Thoracic aorta (tissue), 2 donors: ENCODE results near the gene APC2. TPM values are rescaled to one million over a fixed set of nuclear protein-coding genes. Genes with fewer than 3 reads are reported as not detected.

Experiments
- ATAC-seq: fragments of 150-250 bp; one replicate; pipeline ENCODE4 v1.8.0; 2017; ENCODE audit warnings: low read depth; ENCODE audit not compliant: insufficient number of reproducible peaks, low FRiP score
- DNase-seq: peaks from one replicate; pipeline ENCODE4 v3.0.0-alpha.2; 2020; ENCODE audit warnings: low spot score
- H3K27ac ChIP-seq, 2 donors: fragments of 200-600 bp; sonication (generic); 1 replicate in 1 of 2; 2 replicates in 1 of 2; pipeline ENCODE4 v1.5.1; 2016; ENCODE audit warnings: mild to moderate bottlenecking in 2 of 2, moderate library complexity in 2 of 2
- H3K27me3 ChIP-seq: fragments of 200-600 bp; sonication (generic); replicated peaks from 2 replicates; pipeline ENCODE4 v1.6.0; 2016; ENCODE audit warnings: mild to moderate bottlenecking; ENCODE audit not compliant: insufficient read depth
- H3K36me3 ChIP-seq: fragments of 200-600 bp; sonication (generic); one replicate; pipeline ENCODE4 v1.5.1; 2016
- H3K4me1 ChIP-seq, 2 donors: fragments of 200-600 bp; sonication (generic); 1 replicate in 1 of 2; 2 replicates in 1 of 2; pipeline versions ENCODE4 v1.5.1 to v1.6.0; 2016; ENCODE audit warnings: low read depth in 2 of 2, mild to moderate bottlenecking in 1 of 2; ENCODE audit not compliant: control insufficient read depth in 1 of 2
- H3K4me3 ChIP-seq: fragments of 200-600 bp; sonication (generic); 2 replicates; pipeline ENCODE4 v1.5.1; 2016; ENCODE audit warnings: mild to moderate bottlenecking
- H3K9me3 ChIP-seq: fragments of 200-600 bp; sonication (generic); 2 replicates; pipeline ENCODE4 v1.5.1; 2016
- CTCF ChIP-seq: fragments of 200-600 bp; sonication (generic); IDR thresholded peaks from one replicate; pipeline ENCODE4 v1.5.1; 2019; ENCODE audit warnings: antibody characterized with exemption
- total RNA-seq, 2 donors: library from RNA; depleted of rRNA; stranded (reverse); fragments of >200 nt; gene quantifications; one replicate each; pipeline versions ENCODE4 v1.1.0 to v1.2.3, GENCODE V29; 2016

Gene APC2
- total RNA-seq, 2 donors from 2014 or later, result 0.41 to 0.78 TPM

GRCh38 chr19:1409204-1410005, 40.5 kb upstream of the APC2 start:
- H3K36me3 ChIP-seq, result no peaks in the 10 kb centered on the region
- peak overlapping the region; percentile 99 for H3K4me3 ChIP-seq
- DNase-seq (no peak), ATAC-seq (no peak)
- H3K27me3 ChIP-seq, result no peaks in the 10 kb centered on the region
- H3K27ac ChIP-seq, result peak overlapping the region; percentile 88 to 96
- H3K9me3 ChIP-seq, result no peaks in the 10 kb centered on the region
- H3K4me1 ChIP-seq, result peaks cover 28 to 52% of the 10 kb centered on the region in 2 donors
- TF ChIP-seq CTCF, result no peak

- ATAC-seq (no peak), DNase-seq (no peak)
- peak overlapping the region; percentile 99 for H3K4me3 ChIP-seq
- no peaks in the 10 kb centered on the region for H3K9me3 ChIP-seq
- H3K4me1 ChIP-seq, result peaks cover 32 to 56% of the 10 kb centered on the region in 2 donors
- H3K36me3 ChIP-seq, result no peaks in the 10 kb centered on the region
- no peaks in the 10 kb centered on the region for H3K27me3 ChIP-seq
- TF ChIP-seq CTCF, result no peak
- peak overlapping the region in 1 of 2 donors; percentile 2 for H3K27ac ChIP-seq
Measured at GRCh38 chr19:1410136-1410786, 39.7 kb upstream of the APC2 start.

- no peaks in the 10 kb centered on the region for H3K36me3 ChIP-seq
- ATAC-seq (no peak), DNase-seq (no peak)
- no peaks in the 10 kb centered on the region for H3K9me3 ChIP-seq
- H3K4me3 ChIP-seq, result no peak overlapping the region
- H3K4me1 ChIP-seq, result peaks cover 35 to 62% of the 10 kb centered on the region in 2 donors
- H3K27ac ChIP-seq, result peak overlapping the region in 1 of 2 donors; percentile 8
- no peak for TF ChIP-seq CTCF
- no peaks in the 10 kb centered on the region for H3K27me3 ChIP-seq
Measured at GRCh38 chr19:1410789-1411188, 39.1 kb upstream of the APC2 start.

- ATAC-seq (no peak), DNase-seq (peak; percentile 24)
- no peaks in the 10 kb centered on the region for H3K9me3 ChIP-seq
- H3K27me3 ChIP-seq, result no peaks in the 10 kb centered on the region
- peaks cover 42 to 68% of the 10 kb centered on the region in 2 donors for H3K4me1 ChIP-seq
- H3K27ac ChIP-seq, result peak overlapping the region in 1 of 2 donors; percentile 8
- TF ChIP-seq CTCF, result no peak
- no peak overlapping the region for H3K4me3 ChIP-seq
- no peaks in the 10 kb centered on the region for H3K36me3 ChIP-seq
Measured at GRCh38 chr19:1411255-1412191, 38.4 kb upstream of the APC2 start.
